Fibroblast of lung (primary cell): ENCODE results near the gene SFMBT2. TPM values are rescaled to one million over a fixed set of nuclear protein-coding genes. Genes with fewer than 3 reads are reported as not detected.

ENCODE experiments used
- DNase-seq, 2 donors: peaks; one replicate each; pipeline versions ENCODE4 v3.0.0 to v3.0.0-alpha.2; 2010; ENCODE audit warnings: low read depth in 2 of 2
- H2AFZ ChIP-seq: 2 replicates; pipeline ENCODE4 v1.5.1; 2012; ENCODE audit warnings: low read length, control low read depth, inconsistent platforms
- H3K27ac ChIP-seq: 2 replicates; pipeline ENCODE4 v1.5.1; 2011; ENCODE audit warnings: low read length, control low read depth; ENCODE audit not compliant: insufficient read depth
- H3K27me3 ChIP-seq: 2 replicates; pipeline ENCODE4 v1.5.1; 2011; ENCODE audit warnings: mild to moderate bottlenecking, low read length; ENCODE audit not compliant: control insufficient read depth, insufficient read depth
- H3K36me3 ChIP-seq: 2 replicates; pipeline ENCODE4 v1.5.1; 2011; ENCODE audit warnings: low read length; ENCODE audit not compliant: control insufficient read depth, insufficient read depth
- H3K4me1 ChIP-seq: 2 replicates; pipeline ENCODE4 v1.5.1; 2011; ENCODE audit warnings: low read length; ENCODE audit not compliant: control insufficient read depth, insufficient read depth; ENCODE audit errors: extremely low read depth
- H3K4me2 ChIP-seq: 2 replicates; pipeline ENCODE4 v1.5.1; 2011; ENCODE audit warnings: low read length, control low read depth; ENCODE audit not compliant: insufficient read depth; ENCODE audit errors: extremely low read depth
- H3K4me3 ChIP-seq, 4 experiments: fragments of 200-600 bp in 1 of 4; sonication (generic) in 1 of 4; replicated peaks in 1 of 4; 2 replicates each; pipeline ENCODE4 v1.5.1; 2011 to 2016; ENCODE audit warnings: low read length in 4 of 4, low read depth in 3 of 4, mild to moderate bottlenecking in 3 of 4, control low read depth in 2 of 4, inconsistent platforms in 1 of 4, mixed read lengths in 1 of 4; ENCODE audit not compliant: insufficient read depth in 1 of 4; ENCODE audit errors: control extremely low read depth in 1 of 4
- H3K79me2 ChIP-seq: 2 replicates; pipeline ENCODE4 v1.5.1; 2012; ENCODE audit warnings: mild to moderate bottlenecking, low read length, inconsistent platforms; ENCODE audit not compliant: control insufficient read depth, insufficient read depth
- H3K9ac ChIP-seq: 2 replicates; pipeline ENCODE4 v1.5.1; 2011; ENCODE audit warnings: mild to moderate bottlenecking, low read length, control low read depth; ENCODE audit not compliant: insufficient read depth
- H3K9me3 ChIP-seq: 2 replicates; pipeline ENCODE4 v1.5.1; 2012; ENCODE audit warnings: low read depth, low read length; ENCODE audit not compliant: control insufficient read depth, insufficient read depth
- H4K20me1 ChIP-seq: 2 replicates; pipeline ENCODE4 v1.5.1; 2011; ENCODE audit warnings: low read length; ENCODE audit not compliant: control insufficient read depth, insufficient read depth; ENCODE audit errors: extremely low read depth
- EZH2 ChIP-seq: IDR thresholded peaks from 2 replicates; pipeline ENCODE4 v1.5.1; 2012; ENCODE audit warnings: low read length, control low read depth, mild to moderate bottlenecking; ENCODE audit errors: missing control alignments
- polyA plus RNA-seq, 2 donors: library from polyadenylated mRNA; depleted of rRNA in 1 of 2; stranded (reverse) in 1 of 2; unstranded in 1 of 2; fragments of >200 nt; gene quantifications; 2 replicates each; pipeline ENCODE4 v1.2.1, GENCODE V29; 2011 to 2012; ENCODE audit warnings: missing spikeins in 1 of 2
- total RNA-seq: library from RNA; depleted of rRNA; stranded (reverse); fragments of >200 nt; gene quantifications from 2 replicates; pipeline ENCODE4 v1.2.1, GENCODE V29; 2014
- TF ChIP-seq, protein P1 (sequence below), 2 donors: IDR thresholded peaks in 1 of 2; conservative IDR thresholded peaks in 1 of 2; 1 replicate in 1 of 2; 2 replicates in 1 of 2; pipeline ENCODE4 v1.5.1; 2011 to 2012; ENCODE audit warnings: low read length in 2 of 2, control low read depth in 1 of 2, inconsistent platforms in 1 of 2, low read depth in 1 of 2, mild to moderate bottlenecking in 1 of 2

Gene SFMBT2
- total and polyA plus RNA-seq, 2 donors (not counting 1 experiment from before 2014, with no cell fraction given) = 0.52 to 2.5 TPM

- Histone ChIP-seq H3K36me3 (no peaks in the 10 kb centered on the region), H3K4me3 (no peak overlapping the region), H3K27ac (no peak overlapping the region), H4K20me1 (no peaks in the 10 kb centered on the region), H2AFZ (no peak overlapping the region), H3K4me2 (no peak overlapping the region), H3K9me3 (no peaks in the 10 kb centered on the region), H3K9ac (no peak overlapping the region), H3K4me1 (no peaks in the 10 kb centered on the region), H3K79me2 (no peaks in the 10 kb centered on the region), H3K27me3 (peaks cover 33% of the 10 kb centered on the region)
- no peak for DNase-seq
- no peak for TF ChIP-seq EZH2
- TF ChIP-seq, protein P1, sequence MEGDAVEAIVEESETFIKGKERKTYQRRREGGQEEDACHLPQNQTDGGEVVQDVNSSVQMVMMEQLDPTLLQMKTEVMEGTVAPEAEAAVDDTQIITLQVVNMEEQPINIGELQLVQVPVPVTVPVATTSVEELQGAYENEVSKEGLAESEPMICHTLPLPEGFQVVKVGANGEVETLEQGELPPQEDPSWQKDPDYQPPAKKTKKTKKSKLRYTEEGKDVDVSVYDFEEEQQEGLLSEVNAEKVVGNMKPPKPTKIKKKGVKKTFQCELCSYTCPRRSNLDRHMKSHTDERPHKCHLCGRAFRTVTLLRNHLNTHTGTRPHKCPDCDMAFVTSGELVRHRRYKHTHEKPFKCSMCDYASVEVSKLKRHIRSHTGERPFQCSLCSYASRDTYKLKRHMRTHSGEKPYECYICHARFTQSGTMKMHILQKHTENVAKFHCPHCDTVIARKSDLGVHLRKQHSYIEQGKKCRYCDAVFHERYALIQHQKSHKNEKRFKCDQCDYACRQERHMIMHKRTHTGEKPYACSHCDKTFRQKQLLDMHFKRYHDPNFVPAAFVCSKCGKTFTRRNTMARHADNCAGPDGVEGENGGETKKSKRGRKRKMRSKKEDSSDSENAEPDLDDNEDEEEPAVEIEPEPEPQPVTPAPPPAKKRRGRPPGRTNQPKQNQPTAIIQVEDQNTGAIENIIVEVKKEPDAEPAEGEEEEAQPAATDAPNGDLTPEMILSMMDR (conservative IDR thresholded peaks at IDR 0.05 in 1 of 2, IDR thresholded peaks at IDR 0.05 in 1 of 2; ENCODE audit: low read depth in 1 of 2, low read length in 2 of 2) = no peak
Measured at GRCh38 chr10:7412928-7413282, 2.1 kb upstream of the SFMBT2 start.

DNA sequence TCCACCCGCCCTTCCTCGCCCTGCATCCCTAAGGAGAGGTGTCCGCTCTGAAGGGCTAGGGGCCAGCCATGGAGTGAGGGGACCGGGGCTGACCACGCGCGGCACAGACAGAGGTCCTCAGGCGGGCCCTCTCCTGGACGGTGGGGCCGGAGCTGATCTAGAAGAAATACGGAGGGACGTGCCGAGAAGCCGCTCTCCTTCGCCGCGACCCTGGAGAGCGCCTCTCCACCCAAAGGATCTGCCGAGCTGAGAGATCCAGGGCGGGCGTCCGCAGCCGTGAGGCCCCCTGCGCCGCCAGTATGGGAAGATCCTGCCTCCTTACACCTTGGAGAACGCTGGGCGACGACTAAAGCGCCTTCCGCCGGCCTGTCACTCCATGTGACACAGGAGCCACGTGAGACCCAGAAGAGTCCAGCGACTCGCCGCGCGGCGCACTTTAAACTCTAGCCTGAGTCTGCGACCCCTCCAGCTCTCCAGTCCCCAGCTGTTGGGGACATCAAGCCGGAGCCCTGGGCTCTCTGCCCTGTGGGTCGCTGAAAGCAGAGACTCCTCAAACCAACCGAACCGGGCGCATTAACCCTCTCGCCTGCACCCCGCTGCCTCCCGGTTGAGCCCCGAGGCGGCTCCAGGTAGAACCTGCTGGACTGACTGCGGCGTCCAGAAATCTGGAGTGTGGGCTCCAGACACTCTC, 1.5 kb upstream of the SFMBT2 start:
- Histone ChIP-seq H3K27ac (no peak overlapping the region), H3K79me2 (no peaks in the 10 kb centered on the region), H3K36me3 (no peaks in the 10 kb centered on the region), H3K9me3 (no peaks in the 10 kb centered on the region), H3K4me3 (peak overlapping the region in 1 of 4 experiments; percentile 10), H3K4me2 (no peak overlapping the region), H3K4me1 (no peaks in the 10 kb centered on the region), H3K27me3 (peaks cover 33% of the 10 kb centered on the region), H4K20me1 (no peaks in the 10 kb centered on the region), H3K9ac (no peak overlapping the region), H2AFZ (no peak overlapping the region)
- DNase-seq = peak in 1 of 2 donors; percentile 10
- TF ChIP-seq EZH2 = peak; percentile 80
- TF ChIP-seq, protein P1 (conservative IDR thresholded peaks at IDR 0.05 in 1 of 2, IDR thresholded peaks at IDR 0.05 in 1 of 2; ENCODE audit: low read depth in 1 of 2, low read length in 2 of 2) = no peak

- DNase-seq = no peak
- TF ChIP-seq, protein P1 (conservative IDR thresholded peaks at IDR 0.05 in 1 of 2, IDR thresholded peaks at IDR 0.05 in 1 of 2; ENCODE audit: low read depth in 1 of 2, low read length in 2 of 2) = no peak
- TF ChIP-seq EZH2 = no peak
- H3K4me1 ChIP-seq = no peaks in the 10 kb centered on the region
- H4K20me1 ChIP-seq = no peaks in the 10 kb centered on the region
- no peak overlapping the region for H2AFZ ChIP-seq
- H3K9ac ChIP-seq = no peak overlapping the region
- peaks cover 33% of the 10 kb centered on the region for H3K27me3 ChIP-seq
- H3K27ac ChIP-seq = no peak overlapping the region
- H3K4me2 ChIP-seq = no peak overlapping the region
- H3K79me2 ChIP-seq = no peaks in the 10 kb centered on the region
- H3K4me3 ChIP-seq = no peak overlapping the region
- no peaks in the 10 kb centered on the region for H3K36me3 ChIP-seq
- no peaks in the 10 kb centered on the region for H3K9me3 ChIP-seq
Measured at GRCh38 chr10:7411671-7412128, 866 bp upstream of the SFMBT2 start.
